HAP-1 (cell line): ENCODE measurements around the gene GLB1L3.
"Not testable (repeated sequence)": the region's sequence is repeated elsewhere in the genome, so short reads cannot be mapped to it uniquely, and the experiment has no call there.

Experiments used
- DNase-seq, 2 experiments: peaks; one replicate each; pipeline ENCODE4 v3.0.0-alpha.2; 2016 to 2020; ENCODE audit warnings: low spot score in 2 of 2
- H3K27me3 ChIP-seq: fragments of 250-450 bp; sonication (Bioruptor Pico); 2 replicates; pipeline ENCODE4 v1.5.1; 2020; ENCODE audit warnings: low read depth, mild to moderate bottlenecking, moderate library complexity
- H3K36me3 ChIP-seq: fragments of 250-450 bp; sonication (Bioruptor Pico); replicated peaks from 2 replicates; pipeline ENCODE4 v1.5.1; 2020; ENCODE audit warnings: mild to moderate bottlenecking
- H3K4me1 ChIP-seq: fragments of 250-450 bp; sonication (Bioruptor Pico); 2 replicates; pipeline ENCODE4 v1.5.1; 2020; ENCODE audit warnings: mild to moderate bottlenecking
- H3K4me3 ChIP-seq: fragments of 250-450 bp; sonication (Bioruptor Pico); 2 replicates; pipeline ENCODE4 v1.5.1; 2020; ENCODE audit warnings: mild to moderate bottlenecking, moderate library complexity
- H3K9me3 ChIP-seq: fragments of 250-450 bp; sonication (Bioruptor Pico); 2 replicates; pipeline ENCODE4 v1.5.1; 2020; ENCODE audit warnings: mild to moderate bottlenecking, moderate library complexity
- in situ Hi-C: fragments of 300-500 bp; cut with MboI; formaldehyde crosslinking; loops from 3 replicates; pipeline ENCODE4 v1.14.3; 2020; ENCODE audit warnings: low sequenced_read_pairs, inconsistent platforms, mixed read lengths

GLB1L3 gene

GRCh38 chr11:134275188-134275533, 1.0 kb upstream of the GLB1L3 start:
- Histone ChIP-seq H3K4me1 (peaks cover 22% of the 10 kb centered on the region), H3K9me3 (no peaks in the 10 kb centered on the region), H3K4me3 (peak overlapping the region; percentile 53), H3K27me3 (no peaks in the 10 kb centered on the region), H3K36me3 (no peaks in the 10 kb centered on the region)
- DNase-seq, result no peak
- in situ Hi-C loops, result no loop called here

- DNase-seq, result peak in 1 of 2 experiments; percentile 41
- Histone ChIP-seq H3K9me3 (no peaks in the 10 kb centered on the region), H3K4me3 (peak overlapping the region; percentile 53), H3K4me1 (peaks cover 22% of the 10 kb centered on the region), H3K27me3 (no peaks in the 10 kb centered on the region), H3K36me3 (no peaks in the 10 kb centered on the region)
- in situ Hi-C loops, result no loop called here
Measured at GRCh38 chr11:134276396-134277182, 410 bp downstream of the GLB1L3 start.

- H3K36me3 ChIP-seq, result no peaks in the 10 kb centered on the region
- in situ Hi-C loops, result no loop called here
- DNase-seq, result no peak
- H3K27me3 ChIP-seq, result no peaks in the 10 kb centered on the region
- peak overlapping the region; percentile 53 for H3K4me3 ChIP-seq
- H3K4me1 ChIP-seq, result peaks cover 22% of the 10 kb centered on the region
- H3K9me3 ChIP-seq, result no peaks in the 10 kb centered on the region
Measured at GRCh38 chr11:134277183-134278001, 1.2 kb downstream of the GLB1L3 start.

GRCh38 chr11:134278356-134278755, 2.2 kb downstream of the GLB1L3 start:
- DNase-seq, result no peak
- Histone ChIP-seq H3K4me1 (peaks cover 15% of the 10 kb centered on the region), H3K36me3 (no peaks in the 10 kb centered on the region), H3K4me3 (no peak overlapping the region), H3K27me3 (no peaks in the 10 kb centered on the region), H3K9me3 (no peaks in the 10 kb centered on the region)
- in situ Hi-C loops, result no loop called here

- H3K4me3 ChIP-seq, H3K4me1 ChIP-seq, H3K9me3 ChIP-seq, DNase-seq, in situ Hi-C loops, H3K36me3 ChIP-seq, H3K27me3 ChIP-seq: not testable (repeated sequence)
Measured at GRCh38 chr11:134281635-134282034, 5.5 kb downstream of the GLB1L3 start.

- Histone ChIP-seq H3K27me3 (no peaks in the 10 kb centered on the region), H3K4me1 (no peaks in the 10 kb centered on the region), H3K9me3 (no peaks in the 10 kb centered on the region), H3K36me3 (no peaks in the 10 kb centered on the region), H3K4me3 (no peak overlapping the region)
- DNase-seq, result no peak
- in situ Hi-C loops, result no loop called here
Measured at GRCh38 chr11:134282121-134283045, 6.2 kb downstream of the GLB1L3 start.

GRCh38 chr11:134283461-134284230, 7.5 kb downstream of the GLB1L3 start:
- in situ Hi-C loops, result no loop called here
- Histone ChIP-seq H3K36me3 (no peaks in the 10 kb centered on the region), H3K9me3 (no peaks in the 10 kb centered on the region), H3K27me3 (no peaks in the 10 kb centered on the region), H3K4me1 (no peaks in the 10 kb centered on the region), H3K4me3 (no peak overlapping the region)
- DNase-seq, result no peak

GRCh38 chr11:134284349-134284748, 8.2 kb downstream of the GLB1L3 start:
- H3K27me3 ChIP-seq, H3K4me1 ChIP-seq, H3K36me3 ChIP-seq, in situ Hi-C loops, DNase-seq, H3K9me3 ChIP-seq, H3K4me3 ChIP-seq: not testable (repeated sequence)

GRCh38 chr11:134287561-134287960, 11.4 kb downstream of the GLB1L3 start:
- DNase-seq, result no peak
- no peak overlapping the region for H3K4me3 ChIP-seq
- H3K4me1 ChIP-seq, result no peaks in the 10 kb centered on the region
- in situ Hi-C loops, result no loop called here
- H3K36me3 ChIP-seq, result no peaks in the 10 kb centered on the region
- no peaks in the 10 kb centered on the region for H3K27me3 ChIP-seq
- H3K9me3 ChIP-seq, result no peaks in the 10 kb centered on the region

GRCh38 chr11:134288486-134288885, 12.3 kb downstream of the GLB1L3 start:
- in situ Hi-C loops, result no loop called here
- H3K9me3 ChIP-seq, result no peaks in the 10 kb centered on the region
- DNase-seq, result no peak
- H3K36me3 ChIP-seq, result no peaks in the 10 kb centered on the region
- H3K27me3 ChIP-seq, result no peaks in the 10 kb centered on the region
- no peak overlapping the region for H3K4me3 ChIP-seq
- H3K4me1 ChIP-seq, result no peaks in the 10 kb centered on the region

GRCh38 chr11:134289167-134289566, 13.0 kb downstream of the GLB1L3 start:
- Histone ChIP-seq H3K36me3 (no peaks in the 10 kb centered on the region), H3K4me1 (no peaks in the 10 kb centered on the region), H3K9me3 (no peaks in the 10 kb centered on the region), H3K27me3 (no peaks in the 10 kb centered on the region), H3K4me3 (no peak overlapping the region)
- no peak for DNase-seq
- in situ Hi-C loops, result no loop called here

- no peak for DNase-seq
- H3K9me3 ChIP-seq, result no peaks in the 10 kb centered on the region
- H3K4me3 ChIP-seq, result no peak overlapping the region
- in situ Hi-C loops, result no loop called here
- H3K36me3 ChIP-seq, result no peaks in the 10 kb centered on the region
- H3K4me1 ChIP-seq, result no peaks in the 10 kb centered on the region
- H3K27me3 ChIP-seq, result no peaks in the 10 kb centered on the region
Measured at GRCh38 chr11:134289789-134290188, 13.6 kb downstream of the GLB1L3 start.

GRCh38 chr11:134290646-134291045, 14.5 kb downstream of the GLB1L3 start:
- DNase-seq, result no peak
- H3K27me3 ChIP-seq, result no peaks in the 10 kb centered on the region
- H3K4me3 ChIP-seq, result no peak overlapping the region
- H3K9me3 ChIP-seq, result no peaks in the 10 kb centered on the region
- no peaks in the 10 kb centered on the region for H3K36me3 ChIP-seq
- H3K4me1 ChIP-seq, result no peaks in the 10 kb centered on the region
- in situ Hi-C loops, result no loop called here
